ENCODE results near the gene TMEM131. TPM values are rescaled to one million over a fixed set of nuclear protein-coding genes. Genes with fewer than 3 reads are reported as not detected.
"Not testable (repeated sequence)": the region's sequence is repeated elsewhere in the genome, so short reads cannot be mapped to it uniquely, and the experiment has no call there.

TMEM131 gene, protein sequence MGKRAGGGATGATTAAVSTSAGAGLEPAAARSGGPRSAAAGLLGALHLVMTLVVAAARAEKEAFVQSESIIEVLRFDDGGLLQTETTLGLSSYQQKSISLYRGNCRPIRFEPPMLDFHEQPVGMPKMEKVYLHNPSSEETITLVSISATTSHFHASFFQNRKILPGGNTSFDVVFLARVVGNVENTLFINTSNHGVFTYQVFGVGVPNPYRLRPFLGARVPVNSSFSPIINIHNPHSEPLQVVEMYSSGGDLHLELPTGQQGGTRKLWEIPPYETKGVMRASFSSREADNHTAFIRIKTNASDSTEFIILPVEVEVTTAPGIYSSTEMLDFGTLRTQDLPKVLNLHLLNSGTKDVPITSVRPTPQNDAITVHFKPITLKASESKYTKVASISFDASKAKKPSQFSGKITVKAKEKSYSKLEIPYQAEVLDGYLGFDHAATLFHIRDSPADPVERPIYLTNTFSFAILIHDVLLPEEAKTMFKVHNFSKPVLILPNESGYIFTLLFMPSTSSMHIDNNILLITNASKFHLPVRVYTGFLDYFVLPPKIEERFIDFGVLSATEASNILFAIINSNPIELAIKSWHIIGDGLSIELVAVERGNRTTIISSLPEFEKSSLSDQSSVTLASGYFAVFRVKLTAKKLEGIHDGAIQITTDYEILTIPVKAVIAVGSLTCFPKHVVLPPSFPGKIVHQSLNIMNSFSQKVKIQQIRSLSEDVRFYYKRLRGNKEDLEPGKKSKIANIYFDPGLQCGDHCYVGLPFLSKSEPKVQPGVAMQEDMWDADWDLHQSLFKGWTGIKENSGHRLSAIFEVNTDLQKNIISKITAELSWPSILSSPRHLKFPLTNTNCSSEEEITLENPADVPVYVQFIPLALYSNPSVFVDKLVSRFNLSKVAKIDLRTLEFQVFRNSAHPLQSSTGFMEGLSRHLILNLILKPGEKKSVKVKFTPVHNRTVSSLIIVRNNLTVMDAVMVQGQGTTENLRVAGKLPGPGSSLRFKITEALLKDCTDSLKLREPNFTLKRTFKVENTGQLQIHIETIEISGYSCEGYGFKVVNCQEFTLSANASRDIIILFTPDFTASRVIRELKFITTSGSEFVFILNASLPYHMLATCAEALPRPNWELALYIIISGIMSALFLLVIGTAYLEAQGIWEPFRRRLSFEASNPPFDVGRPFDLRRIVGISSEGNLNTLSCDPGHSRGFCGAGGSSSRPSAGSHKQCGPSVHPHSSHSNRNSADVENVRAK (N-terminal part only)
- total RNA-seq: 20.0 TPM

DNA sequence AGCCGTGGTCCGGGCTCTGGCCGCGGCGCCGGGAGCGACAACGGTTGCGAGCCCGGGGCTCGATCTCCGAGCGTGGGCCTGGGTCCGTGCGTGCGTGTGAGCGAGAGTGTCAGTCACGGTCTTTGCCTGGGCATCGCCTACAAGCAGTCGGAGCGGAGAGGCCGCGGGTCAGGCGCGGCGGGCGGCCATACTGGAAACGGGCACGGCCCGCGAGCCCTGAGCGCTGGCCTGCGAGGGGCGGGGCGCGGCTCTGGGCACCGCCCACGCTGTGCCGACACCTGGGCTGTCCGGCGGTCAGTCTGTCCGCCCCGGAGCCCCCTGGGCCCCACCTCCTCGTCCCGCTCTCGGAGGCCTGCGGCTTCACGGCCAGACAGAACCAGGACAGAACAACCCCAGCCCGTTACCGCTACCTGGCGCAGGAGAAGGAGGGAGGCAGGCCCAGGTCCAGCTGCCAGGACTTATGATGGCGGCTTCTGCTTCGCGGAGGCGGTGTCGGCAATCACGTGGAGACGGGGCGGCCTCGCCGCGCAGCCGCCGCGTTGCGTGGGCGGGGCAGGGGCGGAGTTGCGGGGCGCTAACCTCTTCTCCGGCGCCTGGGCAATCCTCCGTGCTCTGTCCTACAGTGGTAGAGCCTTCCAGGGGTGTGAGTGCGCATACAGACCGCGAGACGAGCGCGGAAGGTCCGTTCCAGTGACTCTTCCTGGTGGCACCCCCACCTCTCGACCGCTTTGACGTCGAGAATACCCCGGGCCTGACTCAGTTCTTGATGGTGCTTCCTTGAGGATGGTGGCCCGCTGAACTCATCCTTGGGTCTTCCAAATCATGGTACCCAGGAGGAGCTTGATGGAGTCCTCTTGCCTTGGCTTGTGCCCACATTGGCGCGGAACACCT lies at the start of gene TMEM131:
Gene TMEM131, minus strand, starts transcription at position 215 of the 891 bp plus-strand sequence. CDS start 286 bp downstream, outside the sequence.
- H3K4me3 ChIP-seq: peak within 1 kb of the TSS; percentile 68 to 91
- TF ChIP-seq, protein P1, sequence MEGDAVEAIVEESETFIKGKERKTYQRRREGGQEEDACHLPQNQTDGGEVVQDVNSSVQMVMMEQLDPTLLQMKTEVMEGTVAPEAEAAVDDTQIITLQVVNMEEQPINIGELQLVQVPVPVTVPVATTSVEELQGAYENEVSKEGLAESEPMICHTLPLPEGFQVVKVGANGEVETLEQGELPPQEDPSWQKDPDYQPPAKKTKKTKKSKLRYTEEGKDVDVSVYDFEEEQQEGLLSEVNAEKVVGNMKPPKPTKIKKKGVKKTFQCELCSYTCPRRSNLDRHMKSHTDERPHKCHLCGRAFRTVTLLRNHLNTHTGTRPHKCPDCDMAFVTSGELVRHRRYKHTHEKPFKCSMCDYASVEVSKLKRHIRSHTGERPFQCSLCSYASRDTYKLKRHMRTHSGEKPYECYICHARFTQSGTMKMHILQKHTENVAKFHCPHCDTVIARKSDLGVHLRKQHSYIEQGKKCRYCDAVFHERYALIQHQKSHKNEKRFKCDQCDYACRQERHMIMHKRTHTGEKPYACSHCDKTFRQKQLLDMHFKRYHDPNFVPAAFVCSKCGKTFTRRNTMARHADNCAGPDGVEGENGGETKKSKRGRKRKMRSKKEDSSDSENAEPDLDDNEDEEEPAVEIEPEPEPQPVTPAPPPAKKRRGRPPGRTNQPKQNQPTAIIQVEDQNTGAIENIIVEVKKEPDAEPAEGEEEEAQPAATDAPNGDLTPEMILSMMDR (IDR thresholded peaks at IDR 0.05): no peak
- H3K27me3 ChIP-seq: no peaks in the 10 kb centered on the region
- peak; percentile 58 to 94 for DNase-seq (ENCODE audit: low spot score in 2 of 2)
- intact Hi-C loops (cut with DNase I): loop anchor here (2.0 to 5.0 kb wide), 6 partner anchors 151 to 349 kb away; partner anchors contain the start of genes ACTR1B and COX5B
- H3K27ac ChIP-seq: peak within 1 kb of the TSS; percentile 94 to 97
- H3K36me3 ChIP-seq: no peaks in the 10 kb centered on the region
- H3K4me1 ChIP-seq: peaks cover 0 to 17% of the 10 kb centered on the region in 2 donors
- no peaks in the 10 kb centered on the region for H3K9me3 ChIP-seq

DNA sequence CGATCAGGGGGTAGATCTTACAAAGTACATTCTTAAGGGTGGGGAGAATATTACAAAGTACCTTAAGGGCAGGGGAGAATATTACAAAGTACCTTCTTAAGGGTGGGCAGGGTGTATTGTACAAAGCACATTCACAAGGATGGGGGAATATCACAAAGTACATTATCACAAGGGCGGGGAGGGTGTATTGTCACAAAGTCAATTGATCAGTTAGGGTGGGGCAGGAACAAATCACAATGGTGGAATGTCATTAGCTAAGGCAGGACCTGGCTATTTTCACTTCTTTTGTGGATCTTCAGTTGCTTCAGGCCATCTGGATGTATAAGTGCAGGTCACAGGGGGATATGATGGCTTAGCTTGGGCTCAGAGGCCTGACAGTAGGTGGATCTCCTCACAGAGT lies 49.0 kb upstream of the TMEM131 start:
- H3K4me1 ChIP-seq; H3K36me3 ChIP-seq; H3K27ac ChIP-seq; DNase-seq (ENCODE audit: low spot score in 2 of 2); H3K9me3 ChIP-seq; H3K27me3 ChIP-seq; intact Hi-C loops (cut with DNase I); H3K4me3 ChIP-seq: not testable (repeated sequence)

DNA sequence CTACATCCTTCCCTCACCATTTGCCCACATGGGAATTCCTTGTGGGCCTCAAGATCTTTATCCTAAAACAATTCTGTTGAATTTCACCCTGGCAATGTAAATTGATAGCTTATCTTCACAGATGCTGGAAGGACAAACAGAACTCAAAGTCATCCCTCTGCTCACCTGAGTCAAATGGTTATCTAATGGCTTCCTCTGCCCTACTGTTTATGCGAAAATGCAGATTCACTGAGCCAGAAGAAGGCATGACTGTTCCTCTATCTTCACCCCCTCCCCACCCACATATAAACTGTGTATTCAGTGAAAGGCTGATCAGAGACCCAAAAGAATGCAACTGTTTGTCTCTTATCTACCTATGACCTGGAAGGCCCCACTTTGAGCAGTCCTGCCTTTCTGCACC lies 47.4 kb upstream of the TMEM131 start:
- TF ChIP-seq, protein P1 (IDR thresholded peaks at IDR 0.05): no peak
- no peaks in the 10 kb centered on the region for H3K36me3 ChIP-seq
- H3K27ac ChIP-seq: no peak overlapping the region
- no peak overlapping the region for H3K4me3 ChIP-seq
- no peak for DNase-seq (ENCODE audit: low spot score in 2 of 2)
- H3K9me3 ChIP-seq: no peaks in the 10 kb centered on the region
- no peaks in the 10 kb centered on the region for H3K4me1 ChIP-seq
- intact Hi-C loops (cut with DNase I): no loop called here
- H3K27me3 ChIP-seq: no peaks in the 10 kb centered on the region

DNA sequence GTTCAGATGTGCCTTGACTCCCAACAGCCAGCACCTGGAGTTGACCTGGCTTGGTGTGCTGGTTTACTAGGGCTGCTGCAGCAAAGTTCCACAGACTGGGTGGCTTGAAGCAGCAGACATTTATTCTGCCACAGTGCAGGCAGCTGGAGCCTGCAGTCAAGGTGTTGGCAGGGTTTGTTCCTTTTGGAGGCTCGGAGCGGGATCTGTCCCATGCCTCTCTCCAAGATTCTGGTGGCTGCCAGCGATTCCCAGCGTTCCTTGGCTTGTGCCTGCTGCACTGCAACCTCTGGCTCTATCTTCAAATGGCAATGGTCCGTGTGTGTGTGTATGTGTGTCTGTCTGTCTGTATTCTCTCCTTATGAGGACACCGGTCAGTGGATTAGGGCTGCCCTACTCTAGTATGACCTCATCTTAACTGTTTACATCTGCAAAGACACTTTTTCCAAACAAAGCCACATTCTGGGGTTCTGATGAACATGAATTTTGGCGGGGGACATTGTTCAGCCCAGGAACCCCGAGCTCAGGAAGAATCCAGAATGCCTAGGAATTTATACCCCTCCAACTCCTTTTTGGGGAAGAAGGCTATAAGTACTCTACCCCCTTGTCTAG lies 44.7 kb upstream of the TMEM131 start:
- H3K4me3 ChIP-seq: no peak overlapping the region
- no peaks in the 10 kb centered on the region for H3K9me3 ChIP-seq
- DNase-seq (ENCODE audit: low spot score in 2 of 2): no peak
- TF ChIP-seq, protein P1 (IDR thresholded peaks at IDR 0.05): no peak
- no peaks in the 10 kb centered on the region for H3K36me3 ChIP-seq
- H3K4me1 ChIP-seq: peaks cover 0 to 3% of the 10 kb centered on the region in 2 donors
- no peak overlapping the region for H3K27ac ChIP-seq
- intact Hi-C loops (cut with DNase I): no loop called here
- H3K27me3 ChIP-seq: no peaks in the 10 kb centered on the region

DNA sequence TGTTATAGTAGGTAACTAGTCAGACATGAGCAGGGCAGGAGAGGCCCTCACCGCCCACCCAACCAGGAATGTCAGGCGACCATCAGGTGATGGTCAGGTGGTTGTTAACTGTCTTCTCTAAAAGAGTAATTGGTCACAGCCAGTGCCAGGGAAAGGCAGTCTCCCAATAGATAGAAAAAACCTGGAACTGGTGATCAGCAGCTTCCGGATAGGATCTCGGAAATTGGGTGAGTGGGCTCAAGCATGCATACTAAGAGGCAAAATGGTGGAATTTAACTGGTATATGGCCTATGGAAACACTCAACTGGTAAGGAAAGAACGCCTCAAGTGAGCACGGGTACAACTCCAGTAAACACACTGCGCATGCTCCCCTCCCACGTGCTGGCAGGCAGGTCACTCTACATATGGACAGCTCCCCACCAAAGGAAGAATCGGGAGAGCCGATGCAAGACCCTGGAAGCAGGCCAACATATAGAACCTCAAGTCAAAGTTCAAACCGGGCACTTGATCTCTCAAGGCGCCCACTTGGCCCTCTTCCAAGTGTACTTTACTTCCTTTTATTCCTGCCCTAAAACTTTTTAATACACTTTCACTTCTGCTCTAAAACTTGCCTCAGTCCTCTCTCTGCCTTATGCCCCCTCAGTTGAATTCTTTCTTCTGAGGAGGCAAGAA lies 43.5 kb upstream of the TMEM131 start:
- Histone ChIP-seq H3K27ac (no peak overlapping the region), H3K9me3 (no peaks in the 10 kb centered on the region), H3K36me3 (no peaks in the 10 kb centered on the region), H3K27me3 (no peaks in the 10 kb centered on the region), H3K4me1 (peaks cover 0 to 3% of the 10 kb centered on the region in 2 donors), H3K4me3 (no peak overlapping the region)
- DNase-seq (ENCODE audit: low spot score in 2 of 2): no peak
- intact Hi-C loops (cut with DNase I): no loop called here
- TF ChIP-seq, protein P1 (IDR thresholded peaks at IDR 0.05): no peak

All from ascending aorta (tissue), 2 donors.